Activated naive CD8-positive, alpha-beta T cell treated with anti-CD3 and anti-CD28 coated beads, Interleukin-2, amount 50 U/mL, for 16 hours (primary cell): ENCODE results near the gene PBX4.

Experiments
- DNase-seq: peaks from one replicate; pipeline ENCODE4 v3.0.0-alpha.2; 2020; ENCODE audit warnings: low read depth, low spot score

PBX4 gene

DNA sequence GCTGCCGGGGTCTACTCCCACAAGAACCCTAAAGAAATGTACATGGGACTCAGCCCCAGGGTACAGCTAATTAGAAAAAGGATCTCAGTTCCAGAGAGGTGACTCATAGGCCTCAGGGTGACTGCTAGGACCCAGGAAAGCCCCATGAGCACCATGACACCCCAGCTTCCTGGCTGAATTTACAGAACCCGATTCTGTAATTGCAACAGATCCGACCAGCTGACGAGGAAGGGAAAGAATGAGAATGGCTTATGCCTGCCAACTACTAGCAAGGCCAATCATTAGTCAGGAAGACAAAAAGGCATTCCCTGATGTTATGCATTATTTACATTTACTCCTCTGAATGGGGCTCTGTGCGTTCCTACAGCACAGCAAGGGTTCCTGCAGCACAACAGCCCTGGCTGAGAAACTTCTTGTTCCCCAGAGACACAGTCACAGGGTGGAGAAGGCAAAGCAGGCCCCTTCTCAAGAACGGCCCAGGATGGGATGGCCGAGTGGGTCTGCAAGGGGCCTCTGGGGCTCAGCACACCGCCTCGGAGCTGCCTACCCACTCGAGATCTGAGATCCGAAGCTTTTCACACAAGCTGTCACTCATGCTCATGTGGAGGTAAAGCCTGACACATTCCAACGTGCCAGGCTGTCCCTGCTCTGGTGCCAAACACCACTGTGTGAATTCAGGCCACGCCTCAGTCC is 27.2 kb downstream of the PBX4 start:
- peak; percentile 21 for DNase-seq

DNA sequence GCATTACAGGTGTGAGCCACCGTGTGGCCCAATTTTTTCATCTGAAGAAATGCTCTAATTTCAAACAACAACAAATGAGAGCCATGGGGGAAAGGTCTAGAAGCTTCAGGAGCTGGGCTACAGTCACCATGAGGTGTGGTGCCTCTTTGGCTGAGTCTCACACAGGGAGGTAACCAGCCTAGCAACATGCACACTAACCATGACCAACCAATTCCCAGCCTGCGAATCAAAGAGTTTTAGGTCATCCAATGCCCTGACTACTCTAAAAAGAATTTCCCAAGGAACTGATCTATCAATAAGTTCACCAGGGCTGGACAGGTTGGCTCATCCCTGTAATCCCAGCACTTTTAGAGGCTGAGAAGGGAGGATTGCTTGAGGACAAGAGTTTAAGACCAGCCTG is 29.9 kb downstream of the PBX4 start:
- DNase-seq, result no peak

DNA sequence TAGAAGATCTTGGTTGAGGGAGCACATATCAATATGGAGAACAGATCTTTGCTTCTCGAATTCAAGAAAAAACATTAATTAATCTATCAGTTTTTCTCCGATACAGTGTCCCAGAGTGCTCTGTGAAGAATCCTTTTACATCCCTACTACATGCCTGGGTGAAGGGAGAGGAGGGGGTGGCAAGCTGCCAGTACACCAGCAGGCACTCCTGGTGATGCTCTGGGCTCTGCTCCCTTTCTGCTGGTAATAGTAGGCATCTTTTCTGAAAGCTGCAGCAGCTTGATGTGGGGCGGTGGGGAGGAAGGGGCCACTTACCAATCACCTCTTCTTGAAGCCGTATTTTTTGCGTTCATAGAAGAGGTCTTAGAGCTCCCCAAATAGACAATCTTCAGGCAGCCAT is 30.7 kb downstream of the PBX4 start:
- no peak for DNase-seq

DNA sequence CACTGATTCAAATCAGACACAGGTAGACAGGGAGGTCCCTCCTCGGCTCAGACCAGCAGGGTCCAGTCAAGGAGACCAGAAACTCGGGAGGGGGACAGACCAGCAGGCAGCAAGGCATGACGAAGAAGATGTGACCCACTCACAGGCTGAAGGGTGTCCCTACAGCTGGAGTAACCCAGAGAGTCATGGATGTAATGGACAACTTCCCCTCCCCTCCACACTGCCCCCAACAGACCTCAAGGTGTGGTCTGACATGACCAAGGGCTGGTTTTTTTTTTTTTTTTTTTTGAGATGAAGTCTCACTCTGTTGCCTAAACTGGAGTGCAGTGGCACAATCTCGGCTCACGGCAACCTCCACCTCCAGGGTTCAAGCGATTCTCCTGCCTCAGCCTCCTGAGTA is 34.1 kb downstream of the PBX4 start:
- no peak for DNase-seq

DNA sequence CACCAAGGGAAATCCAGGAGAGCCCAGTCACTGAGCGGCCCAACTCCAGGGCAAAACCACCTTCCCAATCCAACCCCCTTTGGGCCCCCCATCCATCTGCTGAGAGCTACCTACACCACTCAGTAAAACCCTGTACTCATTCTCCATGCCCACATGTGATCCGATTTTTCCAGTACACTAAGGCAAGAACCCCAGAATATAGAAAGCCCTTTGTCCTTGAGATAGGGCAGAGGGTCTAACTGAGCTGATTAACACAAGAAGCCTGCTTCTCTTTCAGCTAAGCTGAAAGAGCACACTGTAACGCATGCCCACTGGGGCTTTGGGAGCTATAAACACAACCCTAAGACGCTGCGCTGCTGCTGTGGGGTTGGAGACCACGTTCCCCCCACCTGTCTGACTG is 36.0 kb downstream of the PBX4 start:
- DNase-seq, result no peak

DNA sequence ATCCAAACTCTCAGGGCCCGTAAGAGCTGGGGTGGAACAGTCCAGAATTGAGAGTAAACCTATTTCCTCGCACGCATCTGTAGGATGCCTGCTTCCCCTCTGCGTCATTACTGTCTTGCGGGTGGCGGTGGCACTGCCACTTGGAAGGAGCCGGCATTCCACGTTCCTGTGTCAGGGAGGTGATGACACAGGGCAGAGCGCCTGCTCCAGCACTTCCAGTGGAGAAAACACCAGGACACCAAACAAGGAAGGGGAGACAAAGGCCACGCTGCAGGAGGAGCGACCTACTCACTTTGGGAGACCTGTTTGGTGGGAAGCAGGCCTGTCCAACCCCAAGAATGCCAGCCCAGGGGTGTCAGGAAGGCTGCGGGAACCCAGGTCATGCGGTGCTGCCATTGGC is 37.1 kb downstream of the PBX4 start:
- no peak for DNase-seq

DNA sequence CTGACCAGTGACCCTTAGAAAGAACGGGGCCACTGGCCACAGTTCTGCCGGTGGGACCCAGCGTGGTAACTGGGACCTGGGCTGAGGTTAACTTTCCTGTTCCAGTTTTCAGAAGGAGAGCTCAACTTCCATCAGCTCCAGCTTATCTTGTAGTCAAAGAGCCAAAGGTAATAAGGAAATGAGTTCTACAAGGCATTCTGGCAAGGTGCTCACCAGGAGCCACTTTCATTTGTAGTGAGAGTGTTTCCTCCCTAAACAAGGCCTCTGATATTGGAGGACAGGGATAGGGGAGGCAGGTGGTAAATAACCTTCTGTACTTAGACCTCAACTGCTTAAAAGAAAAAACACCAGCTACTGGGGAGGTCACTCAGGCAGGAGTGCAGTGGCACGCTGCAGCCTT is 38.1 kb downstream of the PBX4 start:
- DNase-seq, result no peak

DNA sequence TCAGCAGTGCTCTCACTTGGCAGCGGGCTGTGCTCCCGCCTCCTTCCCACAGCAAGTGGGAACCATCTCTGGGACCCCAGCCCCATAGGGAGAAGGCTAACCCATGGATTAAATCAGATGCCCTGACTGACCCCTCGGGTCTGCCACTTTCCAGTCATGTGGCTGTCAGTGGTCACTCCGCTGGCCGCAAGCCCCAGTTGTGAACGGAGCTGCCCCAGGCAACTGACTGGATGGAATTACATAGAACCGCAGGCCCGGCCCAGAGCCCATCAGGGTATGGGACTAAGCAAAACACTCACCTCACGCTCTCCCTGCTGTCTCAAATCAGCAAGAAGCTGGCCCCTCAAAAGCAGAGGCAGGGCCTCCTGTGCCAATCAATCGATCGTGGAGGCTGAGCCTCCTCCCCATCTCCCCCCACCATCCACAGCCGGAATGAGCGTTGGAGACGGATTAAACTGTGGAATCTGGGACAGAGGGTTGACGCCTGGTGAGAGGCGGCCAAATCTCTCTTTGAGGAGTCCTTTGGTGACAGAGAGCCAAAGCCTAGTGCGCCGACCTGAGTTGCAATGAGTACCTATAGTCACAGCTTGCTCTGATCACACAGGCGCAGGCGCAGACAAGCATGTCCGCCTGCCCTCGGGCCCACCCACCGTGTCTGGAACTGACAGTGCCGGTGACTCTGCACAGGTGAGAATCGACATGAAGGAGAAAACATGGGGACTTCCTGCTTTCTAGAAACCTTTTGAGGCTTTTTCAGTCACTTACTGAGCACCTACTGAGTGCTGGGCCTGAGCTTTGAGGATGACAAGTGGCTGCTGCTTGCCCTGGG is 38.7 kb downstream of the PBX4 start:
- no peak for DNase-seq

DNA sequence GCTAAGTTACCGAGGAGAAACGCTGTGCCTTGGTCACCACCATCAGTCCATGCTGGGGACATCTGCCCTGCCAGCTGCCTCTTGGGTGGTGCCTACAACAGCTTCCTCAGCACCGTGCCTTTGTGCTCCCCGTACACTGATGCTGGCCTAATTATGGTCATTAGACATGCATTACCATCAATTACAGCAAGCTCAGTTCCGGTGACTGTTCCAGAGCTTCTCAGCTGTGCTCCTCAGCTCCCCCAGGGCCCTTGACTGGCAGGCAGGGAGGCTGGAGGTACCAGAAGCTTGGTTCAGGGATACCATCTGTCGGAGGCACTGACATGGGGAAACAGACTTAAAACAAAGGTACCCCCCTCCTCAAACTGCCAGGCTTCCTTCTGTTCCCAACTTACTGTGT is 40.2 kb downstream of the PBX4 start:
- no peak for DNase-seq

DNA sequence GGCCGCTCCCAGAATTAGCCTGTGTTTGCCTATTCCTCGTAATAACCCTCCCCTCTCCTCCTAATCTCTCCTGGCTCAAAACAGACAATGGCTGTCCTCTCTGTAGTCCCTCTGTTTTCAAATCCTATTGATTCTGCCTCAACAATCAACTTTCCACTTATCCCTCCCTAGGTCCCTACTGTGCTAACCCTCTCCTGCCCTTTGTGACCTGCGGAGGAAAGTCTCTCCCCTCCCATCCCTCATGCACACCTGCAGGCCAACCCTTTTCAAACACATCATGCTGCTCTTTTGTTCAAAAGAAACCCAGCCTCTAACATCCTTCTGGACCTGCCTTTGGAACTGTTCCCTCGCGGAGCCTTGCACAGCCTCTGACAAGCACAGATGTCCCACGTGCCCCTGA is 43.1 kb downstream of the PBX4 start:
- DNase-seq, result no peak

DNA sequence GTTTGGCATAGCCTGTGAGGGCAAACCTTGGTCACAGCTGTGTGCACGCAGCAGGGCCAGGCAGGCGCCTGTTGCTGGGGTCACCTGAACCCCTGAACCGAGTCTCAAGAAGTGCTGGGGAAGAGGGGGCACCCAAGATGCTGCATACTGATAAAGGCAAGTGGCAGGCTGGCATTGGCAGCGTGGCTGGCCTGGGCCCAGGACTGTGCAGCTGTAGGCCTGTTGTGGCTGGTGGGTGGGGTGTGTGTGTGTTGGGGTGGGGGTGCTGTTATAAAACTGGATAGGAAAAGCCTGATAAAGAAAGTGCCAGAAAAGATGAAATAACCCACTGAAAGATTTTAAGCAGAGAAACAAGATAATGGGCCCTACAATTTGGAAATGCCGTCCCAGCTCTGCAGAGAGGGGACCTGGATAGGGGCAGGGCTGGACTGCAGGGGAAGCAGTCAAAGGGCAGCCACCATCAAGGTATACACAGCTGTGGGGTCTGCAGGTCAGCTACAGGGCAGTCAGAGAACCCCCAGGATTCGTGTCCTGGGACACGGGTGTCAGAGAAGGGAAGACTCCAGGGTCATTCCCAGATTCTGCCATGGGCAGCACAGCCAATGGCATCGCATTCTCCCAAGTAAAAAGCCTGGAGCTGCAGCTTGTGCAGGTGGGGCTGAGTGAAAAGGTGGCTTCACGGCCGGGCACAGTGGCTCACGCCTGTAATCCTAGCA is 47.3 kb downstream of the PBX4 start:
- DNase-seq, result no peak

DNA sequence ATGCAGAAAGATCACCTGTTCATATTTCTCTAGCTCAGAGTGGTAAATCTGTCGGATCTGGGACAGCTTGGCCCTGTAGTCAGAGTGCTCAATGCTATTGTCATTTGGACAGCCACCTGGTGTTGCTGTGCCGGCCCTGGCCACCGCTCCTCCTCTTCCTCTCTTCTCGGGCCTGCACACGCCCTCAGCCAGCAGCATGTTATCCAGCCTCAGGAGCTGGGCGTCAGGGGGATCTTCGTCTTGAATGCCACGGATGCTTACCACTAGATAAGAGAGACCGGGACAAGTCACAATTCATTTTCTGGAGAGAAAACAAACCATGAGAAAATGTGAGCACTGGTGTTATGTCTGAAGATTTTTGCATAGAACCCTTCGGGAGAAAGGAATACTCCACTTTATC is 47.9 kb downstream of the PBX4 start:
- no peak for DNase-seq

DNA sequence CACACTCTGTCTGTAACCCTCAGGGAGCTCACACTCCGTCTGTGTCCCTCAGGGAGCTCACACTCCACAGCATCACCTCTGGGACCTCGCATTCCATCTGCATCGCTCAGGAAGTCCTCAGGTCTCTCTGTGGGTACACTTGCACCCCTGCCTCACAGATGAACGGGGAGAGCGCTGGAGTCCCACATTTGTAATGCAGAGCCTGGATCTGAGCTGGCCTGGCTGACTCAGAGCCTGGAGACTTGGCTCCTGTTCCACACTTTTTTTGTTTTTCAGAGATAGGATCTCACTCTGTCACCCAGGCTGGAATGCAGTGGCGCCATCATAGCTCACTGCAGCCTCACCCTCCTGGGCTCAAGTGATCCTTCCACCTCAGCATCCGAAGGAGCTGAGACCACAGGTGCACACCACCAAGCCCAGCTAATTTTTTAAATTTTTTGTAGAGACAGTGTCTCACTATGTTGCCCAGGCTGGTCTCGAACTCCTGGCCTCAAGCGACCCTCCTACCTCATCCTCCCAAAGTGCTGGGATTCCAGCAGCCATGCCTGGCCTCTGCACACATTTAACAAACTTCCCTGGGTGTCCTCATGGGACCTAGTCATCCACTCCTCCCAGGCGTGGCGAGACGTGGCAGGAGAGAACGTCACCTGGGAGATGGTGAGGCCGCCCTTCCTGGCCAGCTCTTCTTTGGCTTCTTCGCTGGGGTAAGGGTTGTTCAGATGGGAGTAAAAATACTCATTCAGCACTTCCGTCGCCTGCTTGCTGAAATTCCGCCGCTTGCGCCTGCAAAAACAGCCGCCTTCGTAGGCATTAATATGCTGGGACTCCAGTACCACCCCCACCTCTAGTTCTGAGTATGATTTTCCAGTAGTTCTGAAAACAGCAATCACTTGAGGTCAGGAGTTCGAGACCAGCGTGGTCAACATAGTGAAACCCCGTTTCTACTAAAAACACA is 49.4 kb downstream of the PBX4 start:
- DNase-seq, result no peak

DNA sequence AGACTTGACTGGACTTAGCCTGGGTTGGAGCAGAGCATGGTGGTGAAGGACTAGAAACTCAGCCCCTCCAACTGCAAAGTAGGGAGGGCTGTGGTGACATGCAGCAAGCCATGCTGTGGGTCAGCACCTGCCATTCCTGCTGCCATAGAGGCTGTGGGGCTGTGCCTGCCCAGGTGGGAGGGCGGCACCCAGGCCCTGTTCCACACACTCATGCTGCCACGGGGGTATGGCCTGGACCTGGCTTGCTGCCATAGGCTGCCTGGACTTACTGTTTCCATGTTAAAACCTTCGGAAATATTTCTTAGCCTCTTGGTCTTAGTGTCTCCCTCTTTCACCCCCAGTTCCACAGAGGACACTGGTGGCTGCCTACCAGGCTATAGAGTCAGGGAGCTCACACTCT is 51.1 kb downstream of the PBX4 start:
- no peak for DNase-seq

DNA sequence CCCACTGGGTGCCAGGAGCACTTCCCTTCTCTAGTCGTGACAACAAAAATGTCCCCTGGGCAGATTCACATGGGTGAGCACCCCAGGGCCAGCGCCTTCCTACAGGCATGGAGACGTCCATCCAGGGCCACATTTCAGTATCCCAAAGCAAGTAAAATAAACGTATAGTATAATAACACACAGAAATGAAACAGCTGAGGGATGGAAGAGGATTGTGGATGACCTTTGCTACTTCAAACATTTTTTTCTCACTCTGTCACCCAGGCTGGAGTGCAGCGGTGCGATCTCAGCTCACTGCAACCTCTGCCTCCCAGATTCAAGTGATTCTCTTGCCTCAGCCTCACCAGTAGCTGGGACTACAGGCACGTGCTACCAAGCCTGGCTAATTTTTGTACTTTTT is 52.2 kb downstream of the PBX4 start:
- no peak for DNase-seq

DNA sequence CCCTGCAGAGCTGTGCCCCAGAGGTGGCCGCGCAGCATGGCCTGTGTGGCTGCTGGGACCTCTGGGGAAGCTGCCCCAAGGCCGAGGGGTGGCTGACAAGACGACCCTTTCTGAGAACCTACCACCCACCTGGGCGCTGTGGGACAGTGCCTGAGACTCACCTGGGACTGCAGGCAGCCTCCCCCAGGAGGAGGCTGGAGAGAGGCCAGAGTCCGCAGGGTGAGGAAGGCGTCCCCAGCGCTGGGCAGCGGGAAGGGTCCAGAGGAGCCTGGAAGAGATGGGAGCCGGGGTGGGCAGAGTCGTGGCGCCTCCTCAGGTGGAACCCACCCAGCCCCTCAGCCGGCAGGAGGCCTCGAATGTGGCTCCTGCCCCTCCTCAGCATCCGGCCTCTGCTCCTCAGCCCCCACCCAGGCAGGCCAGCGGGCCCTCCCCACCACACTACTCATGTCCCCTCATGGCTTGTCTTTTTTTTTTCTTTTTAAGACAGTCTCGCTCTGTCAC is 55.1 kb downstream of the PBX4 start:
- no peak for DNase-seq

DNA sequence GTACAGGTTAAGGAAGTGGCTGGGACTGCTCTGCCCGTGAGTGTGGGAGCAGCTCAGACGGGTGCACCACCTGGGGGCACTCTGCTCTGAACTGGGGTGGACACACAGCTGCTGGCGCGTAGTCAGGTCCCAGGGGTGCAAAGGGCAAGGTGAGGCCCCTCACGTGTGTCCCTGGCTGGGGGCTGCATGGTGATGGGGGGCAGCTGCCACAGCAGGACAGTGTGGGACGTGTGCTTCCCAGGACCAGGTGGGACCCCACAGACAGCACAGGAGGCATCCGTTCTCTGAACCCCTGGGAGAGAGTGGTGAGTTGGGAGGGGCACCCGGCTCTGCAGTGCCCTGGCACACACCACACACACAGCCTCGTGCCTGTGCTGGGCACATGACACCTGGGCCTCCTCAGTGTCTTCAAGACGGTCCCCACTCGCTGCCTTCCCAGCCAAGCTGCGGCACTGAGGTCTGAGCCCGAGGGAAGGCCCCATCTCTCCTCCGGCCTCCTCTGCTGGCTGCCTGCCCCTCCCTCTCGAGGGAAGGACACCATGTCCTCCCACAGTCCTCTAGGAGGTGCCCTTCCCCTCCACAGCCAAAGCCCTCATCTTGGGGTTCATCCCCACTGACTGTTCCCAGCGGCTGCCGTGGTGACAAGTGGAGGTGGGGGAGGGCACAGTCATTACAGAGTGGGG is 55.7 kb downstream of the PBX4 start:
- no peak for DNase-seq

DNA sequence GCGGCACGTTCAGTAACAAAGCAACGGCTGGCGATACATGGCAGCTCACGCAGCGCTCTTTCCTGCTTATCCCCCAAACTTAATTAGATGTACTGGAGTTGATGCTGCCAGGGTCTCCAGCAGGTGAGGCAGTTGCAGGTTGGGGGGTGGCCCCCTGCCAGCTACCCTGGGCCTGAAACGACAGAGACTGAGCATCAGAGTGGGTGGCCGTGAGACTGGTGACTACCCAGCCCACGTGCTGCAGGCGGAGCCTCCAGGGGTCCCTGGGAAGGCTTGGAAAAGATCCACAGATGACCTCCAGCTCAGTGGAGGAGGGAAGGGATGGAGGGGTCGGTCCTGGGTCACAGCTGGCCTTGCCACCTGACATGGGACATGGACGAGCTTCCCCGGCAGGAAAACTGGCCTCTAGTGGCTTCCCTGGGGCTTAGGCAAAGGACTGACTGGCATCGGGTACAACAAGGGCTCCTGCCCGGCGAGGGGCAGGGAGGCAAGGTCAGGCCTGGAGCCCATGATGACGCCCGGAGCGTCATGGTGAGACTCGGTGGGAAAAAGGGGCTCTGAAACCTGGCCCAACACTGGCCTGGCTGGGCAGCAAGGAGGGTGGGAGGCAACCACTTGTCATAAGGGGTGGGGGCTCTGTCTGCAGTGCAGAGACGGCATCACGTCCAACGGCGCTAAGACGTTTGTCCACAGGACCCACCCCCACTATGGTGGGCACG is 56.4 kb downstream of the PBX4 start:
- DNase-seq, result no peak

DNA sequence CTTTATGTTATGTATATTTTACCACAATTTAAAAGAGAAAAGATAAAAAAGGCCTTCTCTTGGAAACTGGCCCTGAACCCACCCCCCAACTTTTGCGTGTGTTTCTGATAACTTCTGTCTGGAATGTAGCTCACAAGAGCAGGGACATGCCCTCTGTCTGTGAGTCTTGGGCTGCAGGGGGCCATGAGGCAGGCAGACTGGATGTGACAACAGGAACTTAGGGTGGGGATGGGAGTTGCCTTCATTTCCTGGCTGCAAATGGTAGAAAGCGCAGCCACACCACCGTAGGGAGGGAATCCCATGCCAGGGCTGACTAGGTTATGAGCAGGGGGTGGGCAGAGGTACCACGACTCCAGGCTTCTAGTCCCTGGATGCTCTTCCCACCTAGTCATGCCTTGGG is 58.6 kb downstream of the PBX4 start:
- DNase-seq, result no peak

DNA sequence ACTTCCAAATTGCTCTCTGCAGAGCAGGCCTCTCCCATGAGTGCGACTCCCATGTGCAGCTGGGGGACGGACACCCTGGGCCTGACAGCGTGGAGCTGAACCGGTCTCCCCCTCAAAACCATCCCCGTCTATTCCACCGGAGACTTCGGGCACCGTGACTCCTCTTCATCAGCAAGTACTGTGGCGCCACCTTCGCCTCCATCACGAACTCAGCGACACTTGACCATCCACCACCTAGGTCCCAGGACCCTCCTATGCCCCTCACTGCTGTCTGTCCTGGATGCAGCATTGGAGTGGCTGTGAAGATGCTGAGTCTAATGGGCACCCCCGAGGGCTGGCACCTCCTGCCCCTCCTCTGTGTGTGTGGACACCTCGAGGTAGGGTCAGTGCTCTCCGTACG is 59.9 kb downstream of the PBX4 start:
- DNase-seq, result no peak
